ENCODE results near the gene RNF133.

DNA sequence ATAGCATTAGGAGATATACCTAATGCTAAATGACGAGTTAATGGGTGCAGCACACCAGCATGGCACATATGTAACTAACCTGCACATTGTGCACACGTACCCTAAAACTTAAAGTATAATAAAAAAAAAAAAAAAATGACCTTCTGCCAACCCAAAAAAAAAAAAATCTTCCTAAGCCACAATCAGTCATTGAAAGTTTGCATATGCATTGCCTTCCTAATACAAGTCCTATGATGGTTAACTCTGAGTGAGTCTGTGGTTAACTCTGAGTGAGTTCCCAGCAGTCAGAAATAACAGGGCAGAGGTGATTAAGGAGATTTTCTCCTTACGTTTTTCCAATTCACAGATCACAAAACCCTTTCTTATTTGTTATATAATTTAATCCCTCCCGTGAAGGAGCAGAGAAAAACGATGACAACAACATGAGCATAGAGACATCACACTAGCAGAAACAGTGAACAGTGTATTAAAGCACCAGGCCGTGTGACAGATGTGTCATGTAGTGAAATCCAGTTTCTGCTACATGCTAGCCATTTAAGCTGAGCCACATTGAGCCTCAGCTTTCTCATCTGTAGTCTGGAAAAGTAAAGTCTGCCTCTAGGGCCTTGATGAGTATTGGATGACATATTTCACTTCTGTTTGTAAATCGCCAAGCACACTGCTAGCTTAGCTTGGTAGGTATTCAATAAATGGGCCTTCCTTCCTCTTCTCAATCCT, 11.2 kb upstream of the RNF133 start:
- TF ChIP-seq POLR2A (IDR thresholded peaks at IDR 0.05) = no peak
- TF ChIP-seq CTCF (IDR thresholded peaks at IDR 0.05) = no peak
- no peak for TF ChIP-seq POLR2AphosphoS5 (IDR thresholded peaks at IDR 0.05)
